Stimulated activated CD4-positive, alpha-beta T cell treated with anti-CD3 and anti-CD28 coated beads, TNF-alpha, amount 100 ng/mL, for 4 hours (primary cell): ENCODE data around the gene CABP4.

ENCODE experiments used
- DNase-seq, 3 experiments: peaks; one replicate each; pipeline ENCODE4 v3.0.0-alpha.2; 2020; ENCODE audit warnings: low read depth in 3 of 3

Gene CABP4

DNA sequence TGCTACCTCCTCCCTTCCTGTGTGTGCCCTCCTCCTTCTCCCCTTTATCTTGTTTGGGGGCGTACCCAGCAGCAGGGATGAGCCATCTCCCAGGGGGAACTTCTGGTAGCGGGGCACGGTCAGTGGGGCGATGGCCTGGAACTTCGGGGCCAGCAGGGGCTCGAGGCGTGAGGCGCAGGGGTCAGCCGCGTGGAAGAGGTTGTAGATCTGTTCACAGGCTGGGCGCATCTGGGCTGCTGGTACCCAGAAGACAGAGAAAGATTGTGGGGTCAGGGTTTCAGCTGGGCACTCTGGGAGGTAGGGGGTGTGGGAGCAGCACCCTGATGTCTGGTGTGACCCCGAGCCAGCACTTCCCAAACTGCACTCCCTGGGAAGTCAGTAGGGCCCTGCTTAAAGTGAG, 41.0 kb downstream of the CABP4 start:
- DNase-seq, result no peak

DNA sequence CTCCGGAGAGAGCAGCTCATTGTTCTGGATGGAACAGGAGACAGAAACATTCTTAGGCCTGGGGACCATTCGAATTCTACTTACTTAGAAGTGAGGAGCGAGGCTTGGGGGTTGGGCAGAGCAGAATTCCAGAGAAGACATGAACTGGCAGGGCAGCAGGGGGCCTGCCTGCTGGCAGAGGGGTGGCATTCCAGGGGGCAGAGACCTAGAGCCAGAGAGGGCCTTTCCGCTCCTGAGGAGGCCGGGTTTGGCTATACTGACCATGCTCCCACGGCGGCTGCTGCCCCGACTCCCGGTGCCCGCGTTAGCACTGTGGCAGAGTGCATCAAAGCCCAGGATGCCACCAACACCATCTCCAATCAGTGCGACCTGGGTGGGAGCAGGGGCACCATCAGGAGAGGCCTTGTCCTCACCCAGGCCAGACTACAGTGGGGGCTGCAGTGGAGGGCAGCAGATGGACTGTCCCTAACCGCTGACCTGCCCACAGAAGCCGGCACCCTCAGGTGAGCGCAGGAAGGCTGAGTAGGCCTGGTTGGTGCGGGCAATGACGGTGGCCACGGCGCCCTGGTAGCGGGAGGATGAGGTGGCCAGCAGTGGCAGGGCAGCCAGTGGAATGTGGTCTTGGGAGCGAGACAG, 42.6 kb downstream of the CABP4 start:
- no peak for DNase-seq

DNA sequence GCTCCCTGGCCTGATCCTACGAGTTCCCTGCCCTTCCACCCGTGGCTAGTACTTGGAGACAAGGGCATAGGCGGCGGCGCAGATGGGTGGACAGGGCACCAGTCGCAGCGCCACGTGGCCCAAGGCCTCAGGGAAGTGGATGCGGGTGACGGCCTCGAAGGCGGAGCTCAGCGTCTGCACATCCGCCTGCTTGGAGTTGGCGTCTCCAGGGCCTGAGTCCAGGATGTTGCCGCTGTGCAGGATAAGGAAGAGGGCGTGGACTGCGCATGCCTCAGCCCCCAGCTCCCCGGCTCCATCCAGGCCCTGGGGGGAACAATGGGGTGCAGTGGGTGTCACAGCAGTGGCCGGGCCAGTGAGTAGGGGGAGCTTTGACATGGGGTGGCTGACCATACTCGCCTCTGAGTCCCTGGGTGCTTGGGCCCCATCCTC, 43.4 kb downstream of the CABP4 start:
- no peak for DNase-seq

DNA sequence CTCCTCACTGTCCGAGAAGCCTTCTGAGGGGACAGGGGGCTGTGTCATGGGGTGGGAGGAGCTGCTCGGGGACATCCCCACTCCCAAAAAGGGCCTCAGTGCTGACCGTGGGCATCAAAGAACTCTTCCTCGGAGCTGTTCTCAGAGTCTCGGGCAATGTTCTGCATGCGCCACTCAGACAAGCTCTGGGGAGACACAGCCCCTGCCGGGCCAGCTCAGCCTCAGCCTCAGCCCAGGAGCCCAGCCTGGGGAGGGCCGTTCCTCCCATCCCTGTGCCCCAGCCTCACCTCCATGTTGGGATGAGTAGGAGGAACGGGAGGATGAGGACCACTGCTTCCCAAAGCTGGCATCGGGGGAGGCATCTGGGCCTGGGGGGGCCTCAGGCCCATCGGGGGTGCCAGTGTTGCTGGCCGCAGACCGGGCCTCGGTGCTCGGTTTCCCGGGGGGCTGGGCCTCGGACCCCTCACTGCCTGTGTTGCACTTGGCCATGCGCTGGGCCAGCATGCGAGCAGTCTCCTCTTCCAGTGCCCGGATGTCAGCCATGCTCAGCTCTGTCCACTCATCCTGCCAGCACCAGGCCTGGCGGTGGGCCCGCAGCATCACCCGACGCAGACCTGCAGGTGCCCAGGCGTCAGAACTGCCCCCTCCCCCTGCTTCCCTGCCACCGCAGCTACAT, 44.8 kb downstream of the CABP4 start:
- no peak for DNase-seq

DNA sequence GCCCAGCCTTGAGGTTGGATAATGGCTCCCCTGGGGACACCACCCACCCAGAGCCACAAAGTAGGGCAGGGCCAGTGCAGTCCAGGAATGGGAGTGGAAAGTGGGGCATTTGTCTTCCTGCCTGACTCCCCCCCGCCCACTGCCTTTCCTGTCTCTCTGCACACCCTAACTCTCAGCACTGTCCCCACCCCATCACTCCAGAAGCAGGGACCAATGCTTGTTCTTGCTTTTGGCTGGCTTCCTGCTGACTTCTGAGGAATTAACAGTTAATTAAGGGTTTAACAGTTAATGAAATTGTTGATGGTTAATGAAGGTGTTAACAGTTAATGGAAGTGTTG, 45.3 kb downstream of the CABP4 start:
- no peak for DNase-seq

DNA sequence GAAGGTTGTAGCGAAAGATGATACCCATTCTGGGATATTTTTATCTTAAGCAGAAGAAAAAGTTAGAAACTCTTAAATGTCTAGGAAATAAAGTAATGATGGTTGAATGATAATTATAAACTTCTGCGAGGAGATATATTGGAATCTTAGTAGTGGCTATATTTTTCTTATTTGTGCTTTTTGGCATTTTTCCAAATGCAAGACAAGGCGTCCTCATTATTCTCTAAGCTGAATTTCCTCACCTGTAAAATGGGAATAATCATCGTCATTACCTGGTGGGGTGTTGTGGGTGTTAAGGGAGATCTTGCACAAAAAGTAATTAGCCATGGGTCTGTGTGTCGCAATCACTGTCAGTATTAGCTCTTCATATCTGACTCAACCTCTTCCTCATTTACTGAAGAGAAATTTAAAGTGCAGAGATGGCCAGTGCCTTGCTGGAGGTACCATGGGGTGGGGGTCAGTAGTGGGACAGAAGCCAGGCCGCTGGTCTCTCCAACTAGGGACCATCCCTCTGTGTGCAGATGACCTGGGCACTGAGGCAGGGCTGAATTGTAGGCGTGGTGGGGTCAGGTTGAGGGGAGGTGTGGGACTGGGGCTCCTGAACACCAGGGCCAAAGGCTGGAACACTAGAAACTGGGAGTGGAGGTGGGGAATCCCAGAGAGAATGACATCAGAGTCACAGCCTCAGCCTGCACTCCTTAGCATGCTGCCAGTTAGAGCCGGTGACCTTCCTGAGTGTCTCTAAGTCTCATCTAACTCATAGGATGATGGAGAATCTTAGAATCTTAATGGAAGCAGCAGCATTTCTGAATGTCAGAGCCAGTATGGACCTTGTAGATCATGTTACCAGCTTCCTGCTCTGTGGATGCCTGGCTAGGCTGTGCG, 45.9 kb downstream of the CABP4 start:
- no peak for DNase-seq

DNA sequence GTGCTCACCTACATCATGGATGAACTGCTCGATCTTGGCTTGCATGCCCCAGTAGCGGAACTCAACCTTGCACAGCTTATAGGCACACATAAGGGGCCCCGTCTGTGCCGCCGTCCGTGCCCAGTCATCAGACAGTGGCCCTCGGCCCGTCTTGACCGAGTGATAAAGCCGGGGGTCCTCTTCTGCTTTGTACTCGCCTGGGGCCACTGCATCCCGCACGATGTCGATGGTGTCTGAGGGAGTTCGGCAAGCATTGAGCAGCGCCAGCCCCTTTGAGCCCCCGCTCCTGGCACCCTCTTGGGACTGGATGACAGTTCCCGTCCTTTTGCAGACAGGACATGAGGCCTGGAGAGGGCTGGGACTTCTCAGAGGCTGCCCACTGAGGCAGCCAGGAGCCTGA, 46.7 kb downstream of the CABP4 start:
- DNase-seq, result no peak

DNA sequence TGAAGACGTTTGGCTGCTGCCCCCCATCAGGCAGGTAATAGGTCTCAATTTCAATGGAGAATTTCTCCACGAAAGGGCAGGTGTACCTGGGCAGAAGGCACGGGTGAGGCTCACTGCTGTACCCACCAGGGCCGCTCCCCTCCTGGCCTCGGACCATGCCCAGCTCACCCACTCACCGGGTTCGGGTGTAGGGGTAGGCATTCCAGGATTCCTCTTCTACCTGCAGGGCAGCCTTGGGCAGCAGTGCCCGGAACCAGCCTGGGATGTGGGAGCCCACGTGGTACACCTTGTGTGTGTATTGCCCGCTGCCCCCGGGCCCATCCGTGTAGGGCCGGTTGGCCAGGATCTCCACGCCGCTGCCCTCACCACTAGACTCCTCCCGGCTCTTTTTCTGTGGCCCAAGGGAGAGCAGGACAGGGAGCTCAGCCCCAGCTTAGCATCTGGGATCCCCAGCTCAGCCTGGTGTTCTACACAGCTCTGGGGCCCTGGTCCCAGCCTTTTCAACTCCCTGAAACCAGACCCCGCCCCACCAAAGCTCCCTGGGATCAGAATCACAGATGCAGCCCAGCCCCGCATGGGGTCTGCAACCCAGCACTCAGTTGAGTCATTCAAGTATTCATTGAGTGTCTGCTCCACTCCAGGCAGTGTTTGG, 47.3 kb downstream of the CABP4 start:
- no peak for DNase-seq

DNA sequence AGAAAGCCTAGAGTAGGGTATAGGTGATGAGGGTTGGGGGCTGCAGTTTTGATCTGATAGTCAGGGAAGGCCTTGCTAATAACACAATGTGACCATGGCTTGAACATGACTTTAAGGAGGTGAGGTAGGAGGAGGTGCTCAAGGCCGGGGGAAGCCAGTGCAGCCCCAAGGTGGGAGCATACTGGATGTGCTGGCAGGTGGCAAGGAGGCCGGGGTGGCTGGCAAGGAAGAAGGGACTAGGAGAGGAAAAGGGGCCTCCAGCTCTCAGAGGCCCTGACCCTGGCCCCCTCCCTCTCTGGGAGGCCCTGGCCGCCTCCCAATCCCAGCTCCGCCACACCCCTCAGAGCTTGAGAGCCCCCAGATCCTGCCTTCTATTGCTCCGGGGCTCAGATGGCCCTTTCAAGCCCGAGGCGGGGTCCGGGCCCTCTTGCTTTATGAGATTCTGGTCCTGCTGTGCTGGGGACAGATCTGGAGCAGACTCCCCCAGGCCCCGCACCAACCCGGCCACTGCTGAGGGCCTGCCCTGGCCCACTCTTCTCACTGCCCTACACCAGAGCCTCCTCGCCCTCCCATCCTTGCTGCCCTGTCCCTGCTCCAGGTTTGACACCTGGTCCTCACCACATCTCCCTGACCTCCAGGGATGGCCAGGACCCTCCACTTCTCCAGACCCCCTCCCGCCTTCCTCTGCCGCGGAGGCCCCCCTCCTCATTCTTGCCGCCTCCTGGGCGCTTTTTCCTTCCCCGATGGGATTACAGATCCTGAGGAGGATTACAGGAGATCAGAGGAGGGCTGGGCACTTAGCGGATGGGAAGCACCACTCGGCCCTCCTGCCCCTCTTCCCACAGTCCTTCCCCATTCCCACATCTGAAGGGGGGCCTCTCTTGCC, 48.2 kb downstream of the CABP4 start:
- DNase-seq, result no peak

DNA sequence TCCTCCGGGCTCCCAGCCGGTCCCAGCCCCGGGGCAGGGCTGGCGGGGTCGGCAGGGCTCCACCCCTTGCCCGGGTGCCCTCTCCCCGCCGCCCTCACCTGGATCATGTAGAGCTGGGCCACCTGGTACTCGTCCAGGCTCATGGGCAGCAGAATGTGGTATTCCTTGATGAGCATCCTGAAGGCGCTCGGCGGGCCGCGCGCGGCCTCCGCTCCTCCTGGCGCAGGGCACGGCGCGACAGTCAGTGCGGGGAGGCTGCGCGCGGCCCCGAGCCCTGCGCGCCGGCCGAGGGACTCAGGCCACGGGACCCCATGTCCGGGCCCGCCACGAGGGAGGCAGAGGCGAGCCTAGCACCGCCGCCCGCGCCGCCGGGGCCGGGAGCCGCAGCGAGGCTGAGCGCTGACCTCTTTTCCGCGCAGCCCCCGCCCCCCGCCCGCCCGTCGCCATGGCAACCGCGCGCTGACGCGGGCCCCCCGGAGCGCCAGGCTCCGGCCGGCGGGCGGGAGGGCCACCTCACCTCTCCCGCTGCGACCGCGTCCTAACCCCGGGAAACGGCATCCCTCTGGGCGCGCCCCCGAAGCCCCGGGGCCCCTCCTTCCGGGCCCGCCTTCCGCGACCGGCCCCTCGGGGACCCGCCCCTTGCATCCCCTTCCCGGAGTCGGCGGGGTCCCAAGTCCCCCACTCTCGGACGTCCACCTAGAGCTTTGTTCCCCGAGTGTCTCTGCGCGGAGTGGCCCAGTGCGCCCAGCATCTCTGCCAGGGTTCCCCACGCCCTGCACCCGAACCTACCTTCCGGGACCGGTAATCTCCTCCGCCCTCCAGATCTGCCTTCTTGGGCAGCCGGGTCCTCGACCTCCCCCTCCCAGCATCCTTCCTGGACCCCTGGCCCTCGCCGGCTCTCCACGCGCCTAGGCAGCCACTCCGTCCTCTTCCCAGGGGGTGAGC, 49.1 kb downstream of the CABP4 start:
- no peak for DNase-seq

DNA sequence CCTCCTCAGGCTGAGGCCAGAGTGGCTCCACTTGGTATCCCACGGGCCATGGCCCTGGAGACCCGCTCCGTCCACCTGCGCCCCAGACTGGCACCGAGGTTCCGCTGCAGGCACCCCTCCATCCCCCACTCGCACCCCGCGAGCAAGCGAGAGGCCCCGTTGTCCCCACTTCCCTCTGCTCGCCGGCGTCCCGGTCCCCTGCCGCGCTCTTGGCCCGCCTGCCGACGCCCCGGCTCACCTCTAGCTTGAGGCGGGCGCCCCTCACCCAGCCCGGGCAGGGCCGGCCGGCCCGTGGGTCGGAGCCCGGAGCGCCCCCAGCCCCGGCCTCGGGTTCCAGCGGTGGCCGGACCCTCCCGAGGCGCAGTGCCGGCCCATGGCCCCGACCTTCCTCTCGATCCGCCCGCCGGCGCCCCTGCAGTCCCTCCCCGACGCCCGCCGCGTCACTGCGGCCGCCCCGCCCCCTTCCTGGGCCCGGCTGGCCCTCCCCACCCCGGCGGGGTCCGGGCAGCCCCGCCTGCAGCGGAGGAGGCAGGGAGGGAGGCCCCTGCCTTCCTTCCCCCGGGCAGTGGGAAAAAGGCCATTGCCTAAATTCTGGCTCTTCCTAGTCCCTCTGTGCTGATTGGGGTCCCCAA, 49.9 kb downstream of the CABP4 start, which contains the start of gene PITPNM1:
TSS of gene PITPNM1 (minus strand) at position 414 of the 632 bp plus-strand sequence. CDS start 1,183 bp downstream, outside the sequence.
- DNase-seq, result peak; percentile 53 to 69 (median 57)

DNA sequence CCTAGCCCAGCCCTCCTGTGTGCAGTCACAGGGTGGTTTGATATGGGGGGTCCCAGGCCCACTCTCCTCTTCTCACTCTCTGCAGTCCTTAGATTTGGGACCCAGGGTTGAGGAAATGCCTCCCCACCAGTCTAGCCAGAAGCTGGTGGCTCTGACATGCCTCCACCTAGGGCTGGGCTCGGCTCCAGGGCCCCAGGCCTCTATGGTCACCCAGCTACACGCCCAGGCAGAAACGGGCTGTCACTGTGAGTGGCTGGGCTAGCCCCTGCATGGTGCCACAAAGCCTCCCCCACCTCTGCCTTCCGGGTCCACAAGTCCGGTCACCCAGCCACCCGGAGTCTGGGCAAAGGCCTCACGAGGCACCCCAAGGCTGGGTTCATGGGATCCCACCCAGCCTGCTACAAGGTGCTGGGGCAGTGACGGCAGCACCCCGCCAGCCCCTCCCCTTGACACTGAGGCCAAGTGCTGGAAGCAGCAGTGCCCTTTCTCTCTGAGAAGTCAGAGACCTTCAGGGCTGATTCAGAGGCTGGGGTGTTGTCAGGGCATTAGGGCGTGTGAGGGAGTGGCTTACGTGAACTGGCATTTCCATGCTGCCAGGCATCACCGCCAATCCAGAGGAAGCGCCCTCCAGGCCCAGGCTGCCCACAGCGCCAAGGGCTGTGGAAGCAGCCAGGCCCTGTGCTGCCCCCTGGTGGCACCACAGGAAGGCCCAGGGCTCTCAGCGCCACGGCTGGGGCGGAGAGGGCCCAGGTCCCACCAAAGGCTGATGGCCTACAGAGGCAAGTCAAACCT, 50.6 kb downstream of the CABP4 start:
- DNase-seq, result peak; percentile 76 to 83 (median 82)

DNA sequence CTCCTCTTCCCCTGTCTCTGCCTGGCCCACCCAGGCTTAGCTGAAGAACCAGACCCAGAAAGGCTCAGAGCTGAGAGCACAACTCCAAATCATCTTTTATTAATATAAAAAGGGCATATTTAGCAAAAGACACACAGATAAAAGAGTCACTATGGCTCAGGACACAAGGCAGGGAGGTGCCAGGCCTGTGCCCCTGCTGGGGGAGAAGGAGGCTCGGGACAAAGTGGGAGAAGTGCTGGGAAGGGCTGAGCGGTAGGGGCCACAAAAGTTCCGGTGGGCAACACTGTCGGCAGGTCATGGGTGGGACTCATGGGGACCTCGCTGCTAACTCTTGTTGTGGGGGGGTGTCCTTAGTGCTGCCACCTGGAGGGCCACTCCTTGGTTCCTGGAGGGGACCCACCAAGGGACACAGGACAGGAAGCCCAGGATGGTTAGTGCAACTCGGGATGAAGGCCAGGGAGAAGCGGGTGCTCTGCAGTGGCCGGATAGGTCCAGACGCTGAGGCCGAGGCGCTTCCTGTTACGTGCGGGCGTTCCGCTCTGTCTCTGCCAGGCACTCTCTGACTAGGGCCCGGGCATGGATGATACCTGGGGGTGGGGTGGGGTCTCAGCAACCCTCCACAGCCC, 51.4 kb downstream of the CABP4 start:
- DNase-seq, result no peak

DNA sequence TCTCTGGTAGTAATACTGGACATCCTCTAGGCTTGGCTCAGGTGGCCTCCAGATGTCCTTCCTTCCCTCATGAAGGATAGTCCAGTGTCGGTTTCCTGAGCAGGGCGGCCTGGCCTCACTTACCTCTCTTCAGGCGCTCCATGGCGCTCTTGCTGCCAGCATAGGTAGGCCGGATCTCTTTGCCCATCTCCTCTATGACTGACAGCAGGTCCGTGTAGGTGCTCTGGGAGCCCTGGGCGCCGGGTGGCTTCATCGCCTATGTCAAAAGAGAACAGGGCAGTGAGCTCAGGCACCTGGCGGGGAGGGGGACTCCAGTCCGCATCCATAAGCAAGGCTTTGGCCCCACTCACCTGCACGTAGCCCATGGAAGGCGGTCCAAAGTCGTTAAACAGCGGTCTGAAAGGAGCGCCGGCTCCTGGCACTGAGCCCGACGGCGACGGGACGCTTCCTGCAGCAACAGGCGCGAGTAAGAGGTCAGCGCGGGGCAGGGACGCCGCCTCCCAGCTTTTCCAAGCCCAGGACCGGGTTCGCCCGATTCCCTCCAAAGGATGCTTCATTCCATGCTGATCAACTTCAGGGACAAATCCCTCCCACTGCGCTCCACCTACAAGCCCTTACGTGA, 52.2 kb downstream of the CABP4 start:
- peak in 1 of 3 experiments; percentile 37 for DNase-seq

DNA sequence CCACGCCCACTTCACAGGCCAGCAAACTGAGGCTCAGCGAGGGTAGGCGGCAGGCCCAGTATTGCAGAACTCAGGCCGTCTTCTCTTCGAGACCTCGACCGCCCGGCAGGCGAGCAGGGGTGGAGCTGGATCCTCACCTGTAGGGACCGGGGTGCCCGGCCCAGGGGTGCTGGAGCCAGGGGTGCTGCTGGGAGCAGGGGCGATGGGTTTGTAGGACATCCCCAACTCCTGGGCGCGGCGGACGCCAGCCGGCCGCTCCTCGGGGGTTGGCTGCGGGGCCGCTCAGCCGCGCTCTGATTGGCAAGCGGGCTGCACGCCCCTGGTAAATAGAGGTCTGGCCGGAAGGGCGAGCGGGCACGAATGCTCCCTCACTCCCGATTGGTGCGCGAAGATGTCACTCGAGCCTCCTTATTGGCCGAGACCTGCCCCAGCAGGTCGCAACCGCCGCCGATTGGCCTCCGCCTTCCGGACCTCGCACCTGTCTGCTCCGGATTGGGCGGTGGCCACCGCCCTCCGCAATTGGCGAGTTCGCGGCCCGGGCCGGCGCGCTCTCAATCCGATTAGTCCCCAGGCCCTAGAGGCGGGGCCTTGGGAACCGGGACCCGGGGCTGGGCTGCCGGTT, 52.8 kb downstream of the CABP4 start, which contains the start of gene CDK2AP2:
TSS of gene CDK2AP2 (minus strand) at position 299 of the 622 bp plus-strand sequence. CDS start at position 219, 80 bp downstream.
- peak; percentile 92 to 96 (median 94) for DNase-seq

DNA sequence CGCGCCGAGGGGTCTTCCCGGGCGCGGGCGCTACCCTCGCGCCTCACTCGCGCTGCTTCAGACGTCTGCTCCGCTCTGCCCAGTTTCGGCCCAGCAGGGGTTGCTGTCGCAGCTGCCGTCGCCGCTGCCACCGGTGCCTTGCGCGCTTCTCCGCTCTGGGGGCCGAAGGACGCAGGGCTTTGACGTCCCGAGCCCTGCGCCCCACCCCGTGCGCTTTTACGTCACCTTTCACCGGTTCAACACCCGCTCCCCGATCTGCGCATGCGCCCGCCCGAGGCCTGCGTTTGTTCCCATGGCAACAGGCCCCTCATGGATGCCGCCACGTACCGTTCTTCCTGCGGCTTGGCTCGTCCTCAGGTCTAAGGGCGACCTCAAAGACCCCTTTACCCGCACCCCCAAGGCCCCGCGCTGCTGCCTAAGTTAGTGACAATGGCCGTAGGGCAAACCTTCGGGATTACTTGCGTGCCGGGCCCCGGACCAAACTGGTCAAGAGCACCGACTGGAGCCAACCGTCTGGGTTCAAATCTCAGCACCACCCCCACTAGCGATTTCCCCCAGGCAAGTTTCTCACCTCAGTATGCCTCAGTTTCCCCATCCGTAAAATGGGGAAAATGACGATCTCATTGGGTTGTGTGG, 53.5 kb downstream of the CABP4 start:
- DNase-seq, result peak; percentile 95 to 99 (median 99)

DNA sequence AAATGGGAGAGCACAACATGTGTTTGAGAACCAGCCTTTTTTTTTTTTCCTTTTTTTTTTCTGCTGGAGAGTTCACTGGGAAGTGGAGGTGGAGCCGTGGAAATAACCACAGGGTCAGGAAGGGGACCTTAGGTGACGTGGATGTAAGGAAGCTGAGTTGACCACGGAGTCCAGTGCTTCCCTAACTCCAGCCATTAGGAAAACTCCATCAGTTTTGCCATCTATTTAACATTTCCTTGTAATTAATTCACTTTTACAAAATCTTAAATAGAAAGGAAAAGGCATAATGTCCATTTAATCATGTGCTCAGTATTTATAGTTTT, 54.8 kb downstream of the CABP4 start:
- no peak for DNase-seq
